GM23248 (cell line): ENCODE results near the gene ASB1. TPM values are rescaled to one million over a fixed set of nuclear protein-coding genes. Genes with fewer than 3 reads are reported as not detected.
"Not testable (repeated sequence)": the region's sequence is repeated elsewhere in the genome, so short reads cannot be mapped to it uniquely, and the experiment has no call there.

Experiments
- DNase-seq: peaks from one replicate; pipeline ENCODE4 v3.0.0-alpha.2; 2015
- H2AFZ ChIP-seq: fragments of 200-600 bp; sonication (generic); 2 replicates; pipeline ENCODE4 v1.6.1; 2016; ENCODE audit warnings: antibody characterized with exemption
- H3F3A ChIP-seq: fragments of 200-600 bp; sonication (generic); 2 replicates; pipeline ENCODE4 v1.6.1; 2016; ENCODE audit warnings: mild to moderate bottlenecking, antibody characterized with exemption, mixed run types; ENCODE audit not compliant: insufficient read depth
- H3K27ac ChIP-seq: fragments of 200-600 bp; sonication (generic); 2 replicates; pipeline ENCODE4 v1.5.1; 2016; ENCODE audit warnings: mild to moderate bottlenecking
- H3K27me3 ChIP-seq: fragments of 200-600 bp; sonication (generic); replicated peaks from 2 replicates; pipeline ENCODE4 v1.6.1; 2016; ENCODE audit warnings: mild to moderate bottlenecking; ENCODE audit not compliant: insufficient read depth
- H3K36me3 ChIP-seq: fragments of 200-600 bp; sonication (generic); 2 replicates; pipeline ENCODE4 v1.6.1; 2016; ENCODE audit warnings: low read depth, mild to moderate bottlenecking
- H3K4me1 ChIP-seq: fragments of 200-600 bp; sonication (generic); 2 replicates; pipeline ENCODE4 v1.6.1; 2016; ENCODE audit warnings: mild to moderate bottlenecking; ENCODE audit not compliant: insufficient read depth
- H3K4me2 ChIP-seq: fragments of 200-600 bp; sonication (generic); one replicate; pipeline ENCODE4 v1.6.1; 2016; ENCODE audit warnings: mild to moderate bottlenecking; ENCODE audit not compliant: unreplicated experiment
- H3K4me3 ChIP-seq: fragments of 200-600 bp; sonication (generic); 2 replicates; pipeline ENCODE4 v1.5.1; 2016; ENCODE audit warnings: mild to moderate bottlenecking
- H3K79me2 ChIP-seq: fragments of 200-600 bp; sonication (generic); 2 replicates; pipeline ENCODE4 v1.6.1; 2016; ENCODE audit warnings: mild to moderate bottlenecking; ENCODE audit not compliant: insufficient read depth
- H3K9ac ChIP-seq: fragments of 200-600 bp; sonication (generic); 2 replicates; pipeline ENCODE4 v1.6.1; 2016; ENCODE audit warnings: mild to moderate bottlenecking
- H3K9me2 ChIP-seq: fragments of 200-600 bp; sonication (generic); 2 replicates; pipeline ENCODE4 v1.6.1; 2016; ENCODE audit warnings: mixed run types, mild to moderate bottlenecking, moderate library complexity; ENCODE audit not compliant: insufficient read depth
- H3K9me3 ChIP-seq: fragments of 200-600 bp; sonication (generic); one replicate; pipeline ENCODE4 v1.6.1; 2017; ENCODE audit warnings: low read depth
- H4K20me1 ChIP-seq: fragments of 200-600 bp; sonication (generic); 2 replicates; pipeline ENCODE4 v1.6.0; 2016; ENCODE audit not compliant: insufficient read depth
- EZH2 ChIP-seq: fragments of 200-600 bp; sonication (generic); IDR thresholded peaks from 2 replicates; pipeline ENCODE4 v1.6.1; 2018; ENCODE audit warnings: antibody characterized with exemption, mild to moderate bottlenecking; ENCODE audit not compliant: insufficient read depth, poor library complexity, severe bottlenecking
- EZH2phosphoT487 ChIP-seq: fragments of 200-600 bp; sonication (generic); IDR thresholded peaks from 2 replicates; pipeline ENCODE4 v1.6.1; 2018; ENCODE audit warnings: antibody characterized with exemption, moderate library complexity, mild to moderate bottlenecking, low read depth; ENCODE audit not compliant: insufficient read depth
- WGBS, 2 experiments: methylation state at CpG; one replicate each; pipeline ENCODE4 v1.1.6; 2015 to 2017; ENCODE audit warnings: low lambda C conversion rate in 2 of 2, low coverage in 1 of 2; ENCODE audit errors: missing lambda C conversion rate in 2 of 2; 5-methylcytosine and 5-hydroxymethylcytosine counted together
- in situ Hi-C: fragments of 300-500 bp; cut with MboI; formaldehyde crosslinking; loops from 2 replicates; pipeline ENCODE4 v1.15.0; 2020
- polyA plus RNA-seq: library from polyadenylated mRNA; unstranded; fragments of >200 nt; fragmentation: Nextera tagmentation; extraction: Ambion mirVana; gene quantifications from 2 replicates; pipeline ENCODE4 v1.2.1, GENCODE V29; 2016
- total RNA-seq: library from RNA; depleted of rRNA; stranded (reverse); fragments of >200 nt; shearing (Covaris generic); gene quantifications from 2 replicates; pipeline ENCODE4 v1.2.3, GENCODE V29; 2014

The ASB1 gene
- total and polyA plus RNA-seq, 2 experiments from 2014 or later: 35.3 to 35.5 TPM

GRCh38 chr2:238440331-238440730, 13.6 kb downstream of the ASB1 start:
- H4K20me1 ChIP-seq: no peaks in the 10 kb centered on the region
- H3K27me3 ChIP-seq: no peaks in the 10 kb centered on the region
- H3K79me2 ChIP-seq: peaks cover 94% of the 10 kb centered on the region
- H3K4me3 ChIP-seq: peak overlapping the region; percentile 62; the same call in 1 of the 2 replicates
- peaks cover 35% of the 10 kb centered on the region for H3K36me3 ChIP-seq
- no peaks in the 10 kb centered on the region for H3K9me3 ChIP-seq
- no peaks in the 10 kb centered on the region for H3K9me2 ChIP-seq
- peak overlapping the region; percentile 100 for H3K27ac ChIP-seq
- peak overlapping the region; percentile 77 for H3K9ac ChIP-seq
- 78 to 81% methylated on average over 4 of the region's 4 CpGs for WGBS, 2 experiments
- DNase-seq: no peak
- no peak for TF ChIP-seq EZH2
- TF ChIP-seq EZH2phosphoT487: no peak
- peaks cover 80% of the 10 kb centered on the region for H3K4me1 ChIP-seq
- H3K4me2 ChIP-seq: peak overlapping the region; percentile 92
- in situ Hi-C loops: no loop called here
- H3F3A ChIP-seq: peaks cover 68% of the 10 kb centered on the region
- H2AFZ ChIP-seq: no peak overlapping the region

GRCh38 chr2:238440767-238441166, 14.0 kb downstream of the ASB1 start:
- in situ Hi-C loops: no loop called here
- H3K36me3 ChIP-seq: peaks cover 37% of the 10 kb centered on the region
- DNase-seq: no peak
- H4K20me1 ChIP-seq: no peaks in the 10 kb centered on the region
- H3K4me3 ChIP-seq: no peak overlapping the region
- H3K4me1 ChIP-seq: peaks cover 76% of the 10 kb centered on the region
- H3K79me2 ChIP-seq: peaks cover 94% of the 10 kb centered on the region
- peaks cover 63% of the 10 kb centered on the region for H3F3A ChIP-seq
- peak overlapping the region; percentile 77 for H3K9ac ChIP-seq
- H3K27me3 ChIP-seq: no peaks in the 10 kb centered on the region
- peak overlapping the region; percentile 100 for H3K27ac ChIP-seq
- H3K9me2 ChIP-seq: no peaks in the 10 kb centered on the region
- H3K9me3 ChIP-seq: no peaks in the 10 kb centered on the region
- no peak overlapping the region for H2AFZ ChIP-seq
- peak overlapping the region; percentile 92 for H3K4me2 ChIP-seq
- TF ChIP-seq EZH2 (no peak), EZH2phosphoT487 (no peak)
- 98 to 100% methylated on average over 11 of the region's 11 CpGs for WGBS, 2 experiments

GRCh38 chr2:238441262-238442114, 14.8 kb downstream of the ASB1 start:
- in situ Hi-C loops: no loop called here
- H4K20me1 ChIP-seq: no peaks in the 10 kb centered on the region
- peaks cover 39% of the 10 kb centered on the region for H3K36me3 ChIP-seq
- DNase-seq: no peak
- H3K27me3 ChIP-seq: no peaks in the 10 kb centered on the region
- H3K4me2 ChIP-seq: peak overlapping the region; percentile 11
- TF ChIP-seq EZH2phosphoT487 (no peak), EZH2 (no peak)
- 0 out of 2 replicates have a peak overlapping the region, but pooled peaks have one; percentile 1 for H3K9ac ChIP-seq
- 68 to 71% methylated on average over 17 of the region's 17 CpGs for WGBS, 2 experiments
- H3K79me2 ChIP-seq: peaks cover 94% of the 10 kb centered on the region
- H3K27ac ChIP-seq: peak overlapping the region; percentile 100
- H2AFZ ChIP-seq: no peak overlapping the region
- no peaks in the 10 kb centered on the region for H3K9me2 ChIP-seq
- no peak overlapping the region for H3K4me3 ChIP-seq
- H3K9me3 ChIP-seq: no peaks in the 10 kb centered on the region
- peaks cover 56% of the 10 kb centered on the region for H3F3A ChIP-seq
- H3K4me1 ChIP-seq: peaks cover 69% of the 10 kb centered on the region

- Histone ChIP-seq H3K4me2 (peak overlapping the region; percentile 11), H3K36me3 (peaks cover 47% of the 10 kb centered on the region), H3K27ac (peak overlapping the region; percentile 100), H3K4me1 (peaks cover 61% of the 10 kb centered on the region), H3K79me2 (peaks cover 94% of the 10 kb centered on the region), H3F3A (peaks cover 49% of the 10 kb centered on the region)
- DNase-seq, H3K9me2 ChIP-seq, H3K9ac ChIP-seq, H3K4me3 ChIP-seq, H4K20me1 ChIP-seq, in situ Hi-C loops, H3K9me3 ChIP-seq, H2AFZ ChIP-seq, H3K27me3 ChIP-seq: not testable (repeated sequence)
- 64 to 68% methylated on average over 6 of the region's 6 CpGs for WGBS, 2 experiments
These were observed 15.5 kb downstream of the ASB1 start for GRCh38 chr2:238442257-238442656.
